Activated CD4-positive, alpha-beta T cell treated with anti-CD3 and anti-CD28 coated beads, Interleukin-2, Interleukin-6, amounts not matched to agents 100 ng/mL and 50 ng/mL, durations not matched to agents 16 hours and 8 hours (primary cell): ENCODE data around the gene ASTN2.

ENCODE experiments used
- DNase-seq: peaks from one replicate; pipeline ENCODE4 v3.0.0-alpha.2; 2020

The ASTN2 gene

DNA sequence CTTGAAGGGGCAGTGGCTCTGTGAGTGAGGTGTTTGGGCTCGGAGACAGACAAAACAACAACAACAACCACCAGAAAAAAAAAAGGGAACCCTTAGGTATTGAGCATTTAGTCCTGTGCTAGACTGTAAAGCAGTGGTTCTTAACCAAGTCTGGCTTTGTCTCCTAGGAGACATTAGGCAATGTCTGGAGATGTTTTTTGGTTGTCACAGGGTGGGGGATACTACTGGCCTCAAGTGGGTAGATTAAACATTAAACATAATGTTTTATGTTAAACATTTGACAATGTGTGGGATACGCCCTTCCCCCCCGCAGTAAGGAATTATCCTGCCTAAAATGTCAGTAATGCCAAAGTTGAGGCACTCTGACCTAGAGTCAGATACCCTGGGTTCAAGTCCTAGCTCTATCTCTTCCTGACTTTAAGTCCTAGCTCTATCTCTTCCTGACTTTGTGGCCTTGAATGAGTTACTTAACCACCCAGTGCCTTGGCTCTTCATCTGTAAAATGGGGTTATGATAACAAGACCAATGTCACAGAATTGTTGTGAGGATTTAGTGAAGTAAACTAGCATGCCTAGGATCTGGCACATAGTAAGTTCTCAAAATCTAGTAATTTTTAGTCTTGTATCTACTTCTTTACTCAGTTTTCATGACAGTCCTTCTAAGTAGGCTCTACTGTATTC is 725.9 kb downstream of the ASTN2 start:
- DNase-seq, result no peak

DNA sequence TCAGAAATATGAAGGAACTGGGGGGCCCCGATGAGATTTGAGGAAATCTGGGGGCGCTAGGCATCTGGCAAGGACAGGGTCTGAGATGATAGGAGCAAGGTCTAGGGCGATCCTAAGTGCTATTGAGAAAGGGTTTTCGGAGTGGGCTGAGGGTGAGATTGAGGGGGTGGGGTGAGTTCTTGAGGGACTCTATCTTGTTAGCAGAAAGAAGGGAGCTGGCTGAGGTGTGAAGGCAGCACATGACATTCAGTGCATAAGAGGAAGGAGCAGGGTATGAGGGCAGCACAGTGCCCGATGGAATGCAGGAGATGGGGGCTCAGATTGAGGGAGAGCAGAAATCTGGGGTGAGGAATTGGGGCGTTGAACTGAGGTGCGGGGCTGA is 727.1 kb downstream of the ASTN2 start:
- DNase-seq, result no peak

GRCh38 chr9:116687074-116687753 is 727.6 kb downstream of the ASTN2 start, which contains the start of gene TRIM32:
TRIM32 (plus strand) TSS chr9:116687305; CDS start chr9:116697743, 10,438 bp downstream.
- DNase-seq, result peak; percentile 95

- no peak for DNase-seq
These were observed 728.2 kb downstream of the ASTN2 start for GRCh38 chr9:116686693-116687073.

- DNase-seq, result no peak
These were observed 728.7 kb downstream of the ASTN2 start for GRCh38 chr9:116686135-116686534.

DNA sequence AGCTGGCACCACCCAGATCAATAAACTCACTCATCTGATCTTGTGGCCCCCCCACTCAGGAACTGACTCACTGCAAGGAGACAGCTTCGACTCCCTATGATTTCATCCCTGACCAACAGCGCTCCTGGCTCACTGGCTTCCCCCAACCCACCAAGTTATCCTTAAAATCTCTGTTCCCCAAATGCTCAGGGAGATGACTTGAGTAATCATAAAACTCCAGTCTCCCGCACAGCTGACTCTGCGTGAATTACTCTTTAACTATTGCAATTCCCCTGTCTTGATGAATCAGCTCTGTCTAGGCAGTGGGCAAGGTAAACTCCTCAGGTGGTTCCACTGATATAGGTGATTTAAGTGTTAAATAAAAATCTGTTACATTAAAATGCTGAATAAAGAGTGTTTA is 729.7 kb downstream of the ASTN2 start:
- no peak for DNase-seq

GRCh38 chr9:116683535-116683934 is 731.3 kb downstream of the ASTN2 start:
- no peak for DNase-seq

GRCh38 chr9:116674210-116674980 is 740.5 kb downstream of the ASTN2 start:
- DNase-seq, result no peak

DNA sequence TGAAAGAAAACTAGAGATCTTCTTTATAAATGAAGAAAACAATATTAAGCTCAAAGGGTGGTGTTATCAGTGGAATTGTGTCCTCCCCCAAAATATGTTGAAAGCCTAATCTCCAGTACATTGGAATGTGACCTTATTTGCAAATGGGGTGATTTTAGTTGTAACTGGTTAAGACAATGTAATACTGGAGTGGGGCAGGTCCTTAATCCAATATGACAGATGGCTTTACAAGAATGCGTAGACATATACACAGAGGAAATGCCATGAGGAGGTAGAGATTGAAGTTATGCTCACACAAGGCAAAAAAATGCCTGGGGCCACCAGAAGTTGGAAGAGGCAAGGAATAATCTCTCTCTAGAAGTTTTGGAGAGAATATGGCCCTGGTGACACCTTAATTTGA is 741.5 kb downstream of the ASTN2 start:
- DNase-seq, result no peak

DNA sequence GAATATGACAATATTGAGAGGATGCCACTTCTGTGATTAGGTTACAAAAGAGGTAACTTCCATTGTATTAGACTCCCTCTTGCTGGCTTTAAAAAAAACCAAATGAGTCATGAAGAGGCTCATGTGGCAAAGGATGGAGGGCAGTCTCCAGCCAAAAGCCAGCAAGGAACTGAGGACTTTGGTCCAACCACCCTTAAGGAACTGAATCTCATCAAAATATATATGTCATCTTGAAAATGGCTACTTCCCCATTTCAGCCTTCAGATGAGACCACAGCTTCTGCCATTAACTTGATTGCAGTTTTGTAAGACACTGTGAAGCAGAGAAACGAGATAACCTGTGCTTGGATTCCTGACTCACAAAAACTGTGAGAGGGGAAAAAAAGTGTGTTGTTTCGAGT is 743.3 kb downstream of the ASTN2 start:
- DNase-seq, result no peak

DNA sequence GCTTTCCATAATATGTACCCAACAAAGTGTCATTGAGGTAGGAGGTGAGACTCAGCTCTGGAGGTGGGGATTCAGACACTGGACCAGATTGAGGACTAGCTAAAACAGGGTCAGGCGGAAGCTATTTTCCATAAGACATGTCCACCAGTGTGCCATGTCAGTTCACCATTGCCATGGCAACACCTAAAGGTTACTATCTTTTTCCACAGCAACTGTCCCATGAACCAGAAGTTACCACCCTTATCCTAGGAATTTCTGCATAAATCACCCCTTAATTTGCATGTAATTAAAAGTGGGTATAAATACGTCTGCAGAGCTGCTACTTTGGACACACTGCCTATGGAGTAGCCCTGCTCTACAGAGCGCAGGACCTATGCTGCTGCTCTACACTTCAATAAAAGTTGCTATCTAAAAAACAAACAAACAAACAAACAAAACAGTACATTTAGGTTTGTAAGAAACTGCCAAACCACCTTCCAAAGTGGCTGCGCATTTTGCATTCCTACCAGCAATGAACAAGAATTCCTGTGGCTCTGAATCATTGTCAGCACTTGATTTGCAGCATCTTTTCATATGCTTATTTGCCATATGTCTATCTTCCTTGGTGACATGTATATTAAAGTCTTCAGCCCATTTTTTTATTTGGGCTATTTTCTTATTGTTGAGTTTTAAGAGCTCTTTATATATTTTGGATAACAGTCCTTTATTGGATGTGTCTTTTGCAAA is 745.7 kb downstream of the ASTN2 start:
- no peak for DNase-seq

DNA sequence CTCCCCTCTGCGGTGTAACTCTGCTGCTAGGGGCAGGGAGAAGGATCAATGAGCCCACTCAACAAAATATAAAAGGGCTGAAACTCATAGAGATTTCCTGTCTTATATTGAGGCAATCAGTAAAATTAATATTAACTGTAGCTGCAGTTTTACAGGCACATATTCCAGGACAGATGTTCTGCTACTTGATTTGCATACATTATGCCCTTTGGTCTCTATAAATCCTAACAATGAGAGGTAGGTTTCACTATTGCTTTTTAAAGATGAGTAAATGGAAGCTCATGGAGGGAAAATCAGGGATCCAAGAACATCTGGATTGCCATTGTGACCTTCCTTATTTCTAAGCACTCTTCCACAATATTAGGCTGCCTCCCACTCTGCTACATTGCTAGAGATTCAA is 751.3 kb downstream of the ASTN2 start:
- no peak for DNase-seq

DNA sequence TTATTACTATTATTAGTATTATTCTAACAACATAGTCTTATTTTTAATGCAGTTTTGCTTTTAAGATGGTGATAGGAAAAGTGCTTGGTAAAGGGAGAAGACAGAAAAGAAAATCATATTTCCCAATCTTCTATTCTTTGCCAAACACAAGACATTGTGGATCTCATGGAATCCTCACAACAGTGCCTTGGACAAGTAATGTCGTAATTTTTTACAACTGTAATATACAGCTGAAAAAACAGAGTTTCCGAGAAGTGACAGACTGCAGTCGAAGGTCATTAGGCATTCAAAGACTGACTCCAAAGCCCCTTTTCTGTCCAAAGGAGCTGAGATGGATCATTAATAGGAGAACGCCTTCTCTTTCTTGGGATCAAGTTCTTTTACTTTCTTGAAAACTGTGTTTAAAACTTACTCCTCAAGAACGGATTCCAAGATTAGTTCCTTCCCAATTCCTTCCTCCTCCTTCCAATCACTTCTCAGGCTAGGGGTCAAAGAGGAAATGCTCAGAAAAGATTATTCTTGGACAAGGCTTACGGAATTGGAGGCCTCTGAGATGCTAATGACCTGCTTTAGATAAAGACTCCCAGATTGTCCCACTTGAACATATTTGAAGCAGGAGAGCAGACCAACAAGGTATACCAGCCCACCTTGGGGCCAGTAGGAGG is 752.1 kb downstream of the ASTN2 start:
- no peak for DNase-seq

DNA sequence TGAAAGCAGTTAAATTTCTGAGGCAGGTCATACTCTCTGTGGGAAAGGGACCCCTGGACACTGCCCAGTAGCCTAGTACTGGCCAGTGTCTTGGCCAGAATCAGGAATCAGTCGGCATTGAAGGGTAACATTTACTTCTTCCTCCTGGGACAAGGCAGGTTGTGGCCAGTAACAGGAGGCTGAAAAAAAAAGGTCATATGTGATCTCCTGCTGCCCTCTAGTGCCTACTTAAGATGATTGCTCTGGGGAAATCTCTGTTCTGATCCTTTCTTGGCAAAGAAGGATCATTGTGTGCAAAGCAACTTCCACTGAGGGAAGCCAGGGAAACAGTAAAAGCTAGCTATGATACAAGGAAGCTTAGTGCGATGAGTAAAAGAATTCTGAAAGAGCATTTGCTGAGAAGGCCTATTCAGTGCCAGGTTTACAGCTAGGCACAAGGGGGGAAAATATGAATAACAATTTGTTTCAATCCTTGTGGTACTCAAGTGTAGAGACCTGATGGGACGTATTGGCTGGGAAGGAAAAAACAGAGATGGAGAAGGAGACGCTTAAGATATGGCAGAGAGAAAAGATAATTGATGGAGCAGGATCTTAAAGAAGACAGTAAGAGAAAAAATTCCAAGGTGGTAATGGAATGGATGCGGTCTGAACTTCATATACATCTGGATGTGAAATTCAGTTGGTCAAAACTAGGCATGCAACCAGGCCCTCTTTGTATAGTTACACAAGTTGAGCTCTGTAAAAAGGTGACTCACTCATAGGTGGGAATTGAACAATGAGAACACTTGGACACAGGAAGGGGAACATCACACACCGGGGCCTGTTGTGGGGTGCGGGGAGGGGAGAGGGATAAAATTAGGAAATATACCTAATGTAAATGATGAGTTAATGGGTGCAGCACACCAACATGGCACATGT is 753.6 kb downstream of the ASTN2 start:
- peak; percentile 39 for DNase-seq

- no peak for DNase-seq
These were observed 756.6 kb downstream of the ASTN2 start for GRCh38 chr9:116658265-116658664.

DNA sequence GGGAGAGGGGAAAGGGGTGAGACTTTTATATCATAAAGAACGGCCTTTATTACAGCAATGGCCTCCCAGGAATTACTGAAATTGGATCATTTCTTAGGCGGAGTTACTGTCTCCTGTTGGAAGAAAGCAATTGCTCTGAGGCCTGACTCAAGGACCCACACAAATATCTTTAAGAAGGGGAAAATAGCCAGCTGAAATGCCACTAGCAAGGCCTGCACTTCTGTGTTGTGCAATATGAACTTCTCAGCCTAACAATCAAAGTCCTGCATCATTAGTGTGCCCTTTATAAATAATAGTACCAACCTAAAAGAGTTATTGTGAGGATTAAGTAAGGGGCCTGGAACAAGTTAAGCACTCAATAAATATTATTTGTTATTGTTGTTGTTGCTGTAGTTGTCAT is 757.9 kb downstream of the ASTN2 start:
- DNase-seq, result no peak

DNA sequence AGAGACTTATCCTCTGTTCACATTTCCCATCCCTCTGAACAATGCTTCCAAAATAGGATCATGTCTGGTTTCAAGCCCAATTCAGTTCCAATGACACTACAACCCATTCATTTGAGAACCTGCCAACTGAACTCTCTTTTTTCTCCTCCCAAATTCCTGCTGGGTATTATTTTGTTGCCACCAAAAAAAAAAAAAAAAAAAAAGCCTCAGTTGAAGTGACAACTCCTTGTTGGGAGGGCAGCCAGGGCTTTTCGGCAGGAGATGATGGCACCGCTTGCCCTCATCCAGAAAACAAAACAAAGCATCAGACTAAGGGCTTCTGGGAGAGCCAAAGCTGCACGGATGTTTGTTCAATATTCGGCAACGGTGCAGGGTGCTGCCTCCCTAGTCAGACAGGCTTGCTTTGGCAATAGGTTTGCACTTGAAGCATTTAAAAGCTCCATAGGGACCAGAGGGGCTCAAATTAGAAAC is 758.3 kb downstream of the ASTN2 start:
- DNase-seq, result no peak

- no peak for DNase-seq
These were observed 760.9 kb downstream of the ASTN2 start for GRCh38 chr9:116654059-116654355.

GRCh38 chr9:116653348-116654058 is 761.4 kb downstream of the ASTN2 start:
- no peak for DNase-seq

GRCh38 chr9:116647515-116647809 is 767.4 kb downstream of the ASTN2 start:
- no peak for DNase-seq
